22Rv1 (cell line): ENCODE data around the gene ZMAT2.
A peak's percentile ranks its signal among the peaks of the same experiment; 100 is the strongest.
"Not testable (repeated sequence)": the region's sequence is repeated elsewhere in the genome, so short reads cannot be mapped to it uniquely, and the experiment has no call there.

Source experiments
- H3K27ac ChIP-seq: fragments of 450-650 bp; 2 replicates; pipeline ENCODE4 v1.5.1; 2017
- ZFX ChIP-seq: fragments of 450-650 bp; IDR thresholded peaks from 2 replicates; pipeline ENCODE4 v1.6.1; 2017; ENCODE audit warnings: antibody characterized with exemption, borderline replicate concordance
- TF ChIP-seq, protein P1 (sequence below): fragments of 450-650 bp; IDR thresholded peaks from 2 replicates; pipeline ENCODE4 v1.5.1; 2017; ENCODE audit warnings: mild to moderate bottlenecking

The ZMAT2 gene

DNA sequence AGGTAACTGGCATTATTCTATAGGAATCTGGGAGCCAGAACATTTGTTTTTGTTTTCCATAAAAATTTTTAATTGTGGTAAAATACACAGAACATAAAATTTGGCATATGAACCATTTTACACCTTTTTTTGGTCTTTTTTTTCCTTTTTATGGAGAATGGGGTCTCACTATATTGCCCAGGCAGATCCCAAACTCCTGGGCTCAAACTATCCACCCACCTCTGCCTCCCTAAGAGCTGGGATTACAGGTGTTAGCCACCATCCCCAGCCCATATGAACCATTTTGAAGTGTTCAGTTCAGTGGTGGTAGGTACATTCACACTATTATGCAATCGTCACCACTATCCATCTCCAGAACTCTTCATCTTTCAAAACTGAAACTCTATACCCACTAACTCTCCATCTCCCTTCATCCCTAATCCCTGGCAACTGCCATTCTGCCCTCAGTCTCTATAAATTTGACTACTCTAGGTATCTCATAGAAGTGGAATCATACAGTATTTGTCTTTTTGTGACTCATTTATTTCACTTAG is 13.4 kb downstream of the ZMAT2 start:
- no peak overlapping the region for H3K27ac ChIP-seq
- TF ChIP-seq, protein P1, sequence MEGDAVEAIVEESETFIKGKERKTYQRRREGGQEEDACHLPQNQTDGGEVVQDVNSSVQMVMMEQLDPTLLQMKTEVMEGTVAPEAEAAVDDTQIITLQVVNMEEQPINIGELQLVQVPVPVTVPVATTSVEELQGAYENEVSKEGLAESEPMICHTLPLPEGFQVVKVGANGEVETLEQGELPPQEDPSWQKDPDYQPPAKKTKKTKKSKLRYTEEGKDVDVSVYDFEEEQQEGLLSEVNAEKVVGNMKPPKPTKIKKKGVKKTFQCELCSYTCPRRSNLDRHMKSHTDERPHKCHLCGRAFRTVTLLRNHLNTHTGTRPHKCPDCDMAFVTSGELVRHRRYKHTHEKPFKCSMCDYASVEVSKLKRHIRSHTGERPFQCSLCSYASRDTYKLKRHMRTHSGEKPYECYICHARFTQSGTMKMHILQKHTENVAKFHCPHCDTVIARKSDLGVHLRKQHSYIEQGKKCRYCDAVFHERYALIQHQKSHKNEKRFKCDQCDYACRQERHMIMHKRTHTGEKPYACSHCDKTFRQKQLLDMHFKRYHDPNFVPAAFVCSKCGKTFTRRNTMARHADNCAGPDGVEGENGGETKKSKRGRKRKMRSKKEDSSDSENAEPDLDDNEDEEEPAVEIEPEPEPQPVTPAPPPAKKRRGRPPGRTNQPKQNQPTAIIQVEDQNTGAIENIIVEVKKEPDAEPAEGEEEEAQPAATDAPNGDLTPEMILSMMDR: no peak
- TF ChIP-seq ZFX: no peak

DNA sequence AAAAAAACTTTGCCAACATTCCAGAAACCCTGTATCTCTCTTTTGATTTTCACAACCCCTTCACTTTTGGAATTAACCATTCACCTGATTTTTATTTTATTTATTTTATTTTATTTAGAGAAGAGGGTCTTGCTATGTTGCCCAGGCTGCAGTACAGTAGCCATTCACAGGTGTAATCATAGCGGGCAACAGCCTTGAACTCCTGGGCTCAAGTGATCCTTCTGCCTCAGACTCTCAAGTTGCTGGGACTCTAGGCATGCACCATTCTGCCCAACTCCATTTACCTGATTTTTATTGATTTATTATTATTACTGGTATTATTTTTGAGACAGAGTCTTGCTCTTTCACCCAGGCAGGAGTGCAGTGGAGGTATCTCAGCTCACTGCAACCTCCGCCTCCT is 16.0 kb downstream of the ZMAT2 start:
- H3K27ac ChIP-seq: not testable (repeated sequence)

DNA sequence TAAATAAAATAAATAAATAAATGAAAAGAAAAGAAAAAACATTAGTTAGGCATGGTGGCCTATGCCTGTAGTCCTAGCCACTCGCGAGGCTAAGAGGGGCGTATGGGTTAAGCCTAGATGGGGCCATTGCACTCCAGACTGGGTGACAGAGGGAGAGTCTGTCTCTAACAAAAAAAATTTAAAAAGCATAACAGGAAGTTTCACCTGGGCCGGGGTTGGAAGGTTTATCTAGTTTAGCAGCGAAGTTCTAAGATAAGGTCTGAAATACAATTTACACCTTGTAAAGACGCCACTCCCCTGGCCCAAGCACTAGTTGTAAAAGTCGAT is 18.0 kb downstream of the ZMAT2 start:
- H3K27ac ChIP-seq: peak overlapping the region; percentile 37; the same call in 1 of the 2 replicates

DNA sequence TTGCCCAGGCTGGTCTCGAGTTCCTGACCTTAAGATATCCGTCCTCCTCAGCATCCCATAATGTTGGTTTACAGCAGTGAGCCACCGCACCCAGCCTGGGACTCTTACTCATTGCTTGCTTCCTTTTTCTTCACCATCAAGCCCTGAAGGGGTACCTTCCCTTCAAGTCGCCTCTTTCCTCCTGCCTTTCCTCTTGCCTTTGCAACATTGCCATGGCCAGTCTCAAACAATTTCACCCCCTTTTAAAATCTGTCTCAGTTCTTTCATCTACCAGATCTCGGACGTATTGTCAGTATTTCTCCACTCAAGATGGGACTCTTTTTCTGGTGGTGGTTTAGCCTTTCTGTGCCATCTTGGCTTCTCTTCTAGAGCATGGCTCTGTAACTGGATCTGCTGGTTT is 20.5 kb downstream of the ZMAT2 start:
- H3K27ac ChIP-seq: not testable (repeated sequence)

More for the DNA sequence above, 18.0 kb downstream of the ZMAT2 start:
- TF ChIP-seq ZFX: no peak
- TF ChIP-seq, protein P1: no peak

DNA sequence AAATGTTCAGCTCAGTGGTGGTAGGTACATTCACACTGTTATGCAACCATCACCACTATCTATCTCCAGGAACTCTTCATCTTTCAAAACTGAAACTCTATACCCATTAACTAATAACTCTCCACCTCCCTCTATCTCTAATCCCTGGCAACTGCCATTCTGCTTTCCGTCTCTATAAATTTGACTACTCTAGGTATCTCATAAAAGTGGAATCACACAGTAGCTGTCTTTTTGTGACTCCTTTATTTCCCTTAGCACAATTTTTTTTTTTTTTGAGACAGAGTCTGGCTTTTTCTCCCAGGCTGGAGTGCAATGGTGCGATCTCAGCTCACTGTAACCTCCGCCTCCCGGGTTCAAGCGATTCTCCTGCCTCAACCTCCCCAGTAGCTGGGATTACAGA is 21.1 kb downstream of the ZMAT2 start:
- not testable (repeated sequence) for H3K27ac ChIP-seq

DNA sequence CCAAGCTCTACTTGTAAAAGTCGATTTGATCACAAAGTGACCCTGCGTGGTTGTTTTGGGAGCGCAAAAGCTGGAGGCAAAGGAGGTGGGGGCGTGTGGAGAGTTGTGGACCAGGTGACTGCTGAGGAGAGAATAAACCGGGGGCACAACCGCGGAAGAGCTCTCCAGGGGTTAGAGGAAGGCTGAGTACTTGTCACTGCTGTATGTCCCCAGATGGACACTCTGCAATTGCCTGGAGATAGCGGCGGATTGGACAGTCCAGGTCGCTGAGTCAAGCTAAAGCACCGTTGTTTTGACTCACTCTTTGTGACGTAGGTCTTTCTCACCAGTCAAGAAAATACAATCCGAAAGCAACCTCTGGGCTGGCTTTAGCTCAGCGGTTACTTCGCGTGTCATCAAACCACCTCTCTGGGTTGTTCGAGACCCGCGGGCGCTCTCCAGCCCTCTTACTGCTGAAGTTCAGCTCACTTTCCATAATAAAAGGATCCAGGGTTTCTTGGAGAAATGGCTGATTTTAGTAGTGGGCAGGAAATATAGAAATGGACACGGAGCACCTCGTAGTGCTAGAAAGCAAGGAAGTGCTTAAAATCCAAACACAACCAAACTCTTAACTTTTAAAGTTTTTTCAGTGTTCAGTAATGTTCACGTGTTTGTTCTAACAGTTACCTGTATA is 25.7 kb downstream of the ZMAT2 start:
- no peak for TF ChIP-seq ZFX
- TF ChIP-seq, protein P1: no peak
- peak overlapping the region; percentile 34 for H3K27ac ChIP-seq

DNA sequence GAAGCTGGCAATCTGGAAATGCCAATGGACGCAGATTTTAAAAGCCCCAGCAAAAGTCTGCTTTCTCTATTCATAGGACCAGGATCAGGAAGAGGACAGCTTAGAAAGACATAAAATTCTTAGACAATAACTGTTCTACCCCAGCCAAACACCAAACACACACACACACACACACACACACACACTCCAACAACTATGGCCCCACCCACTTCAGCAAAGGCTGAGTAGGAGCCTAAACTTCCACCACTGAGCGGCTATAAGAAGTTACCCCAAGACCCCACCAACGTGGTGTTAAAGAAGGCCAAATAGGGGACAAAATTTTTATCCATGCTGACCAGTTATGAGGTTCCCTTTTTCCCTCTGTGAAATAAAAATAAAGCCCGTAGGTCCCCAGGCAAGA is 32.9 kb downstream of the ZMAT2 start:
- H3K27ac ChIP-seq: no peak overlapping the region
- TF ChIP-seq ZFX: no peak
- TF ChIP-seq, protein P1: no peak

DNA sequence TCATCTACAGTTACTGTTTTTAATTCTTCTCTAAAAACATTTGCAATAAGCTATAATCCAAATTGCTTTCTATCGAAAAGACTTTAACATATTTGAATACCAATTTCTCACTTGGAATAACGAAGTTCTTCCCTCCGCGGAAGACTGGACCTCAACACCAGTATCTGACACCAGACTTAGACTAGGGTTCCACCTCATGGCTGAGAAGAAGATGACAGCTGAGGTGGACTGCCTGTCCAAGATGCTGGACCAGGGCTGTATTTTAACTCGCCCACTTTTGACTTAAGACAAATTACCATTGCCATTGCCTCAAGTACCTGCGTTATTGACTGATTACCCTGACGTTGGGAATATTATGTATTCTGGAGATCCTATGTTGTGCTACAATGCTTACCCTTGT is 34.1 kb downstream of the ZMAT2 start:
- TF ChIP-seq, protein P1: peak; percentile 63
- no peak for TF ChIP-seq ZFX
- H3K27ac ChIP-seq: no peak overlapping the region

DNA sequence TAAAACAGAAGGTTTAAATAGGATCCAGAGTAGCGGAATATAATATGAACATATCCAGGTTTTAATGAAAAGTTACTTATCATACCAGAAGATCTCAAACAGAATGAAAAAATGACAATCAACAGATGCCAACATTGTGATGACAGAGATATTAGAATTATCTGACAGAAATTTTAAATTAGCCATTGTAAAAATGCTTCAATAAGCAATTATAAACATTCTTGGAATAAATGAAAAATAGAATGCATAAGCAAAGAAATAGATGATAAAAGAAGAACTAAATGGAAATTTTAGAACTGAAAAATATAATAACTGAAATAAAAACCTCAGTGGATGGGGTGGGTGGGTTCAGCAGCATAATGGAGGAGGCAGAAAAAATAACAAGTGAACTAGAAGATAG is 37.2 kb downstream of the ZMAT2 start:
- TF ChIP-seq ZFX: no peak
- TF ChIP-seq, protein P1: no peak
- no peak overlapping the region for H3K27ac ChIP-seq
